Adrenal gland (tissue), 12 donors: ENCODE data around the gene SPON2. TPM values are rescaled to one million over a fixed set of nuclear protein-coding genes. Genes with fewer than 3 reads are reported as not detected.

Experiments
- DNase-seq, 7 donors: peaks; one replicate each; pipeline ENCODE4 v3.0.0-alpha.2; 2019 to 2020
- H3K27ac ChIP-seq, 5 donors: fragments of 200-600 bp; sonication (generic) in 4 of 5; 1 replicate in 3 of 5; 2 replicates in 2 of 5; pipeline versions ENCODE4 v1.5.1 to v1.8.0; 2016 to 2020; ENCODE audit warnings: mild to moderate bottlenecking in 1 of 5
- H3K27me3 ChIP-seq: fragments of 200-600 bp; 2 replicates; pipeline ENCODE4 v1.8.0; 2021
- H3K36me3 ChIP-seq, 2 donors: fragments of 200-600 bp; replicated peaks in 1 of 2; 1 replicate in 1 of 2; 2 replicates in 1 of 2; pipeline versions ENCODE4 v1.5.1 to v1.8.0; 2018 to 2022
- H3K4me1 ChIP-seq, 2 donors: fragments of 200-600 bp; replicated peaks in 1 of 2; 1 replicate in 1 of 2; 2 replicates in 1 of 2; pipeline versions ENCODE4 v1.5.1 to v1.8.0; 2018 to 2021
- H3K4me3 ChIP-seq, 4 donors: fragments of 200-600 bp; sonication (generic) in 3 of 4; one replicate each; pipeline ENCODE4 v1.5.1; 2016 to 2018
- H3K9me3 ChIP-seq, 3 donors: fragments of 200-600 bp; sonication (generic) in 1 of 3; replicated peaks in 1 of 3; 1 replicate in 2 of 3; 2 replicates in 1 of 3; pipeline versions ENCODE4 v1.5.1 to v1.8.0; 2016 to 2021
- POLR2A ChIP-seq, 2 donors: fragments of 450-650 bp; IDR thresholded peaks; one replicate each; pipeline ENCODE4 v1.6.1; 2017; ENCODE audit warnings: antibody characterized with exemption in 2 of 2, mild to moderate bottlenecking in 2 of 2, moderate library complexity in 1 of 2
- WGBS, 4 donors: extraction: QIAGEN DNeasy Blood & Tissue Kit in 2 of 4; methylation state at CpG; one replicate each; pipeline versions ENCODE4 v1.1.5 to v1.1.7; 2013 to 2017; 5-methylcytosine and 5-hydroxymethylcytosine counted together
- intact Hi-C, 2 donors: fragments of 100-400 bp; cut with DNase I; formaldehyde crosslinking; loops; one replicate each; pipeline versions ENCODE4 v1.14.1 to v1.15.0; 2022 to 2023
- polyA plus RNA-seq, 3 donors: library from polyadenylated mRNA; stranded (reverse); fragments of 200-250 nt in 2 of 3; fragments of 350-450 nt in 1 of 3; fragmentation: Illumina TruSeq in 1 of 3; extraction: RNeasy Lipid Tissue Mini Kit (QIAGEN cat#74804) in 1 of 3; gene quantifications; one replicate each; pipeline ENCODE4 v1.2.3, GENCODE V29; 2013 to 2014
- total RNA-seq, 9 donors: library from RNA; depleted of rRNA in 4 of 9; stranded (reverse); fragments of >200 nt in 4 of 9; fragments of 120-200 nt in 1 of 9; fragmentation: NEBNext Ultra II Directional in 1 of 9; extraction: Animal tissue kit (Norgen Biotek cat#: 25700) in 1 of 9; gene quantifications; one replicate each; pipeline versions ENCODE4 v1.1.0 to v1.2.4, GENCODE V29; 2013 to 2023
- TF ChIP-seq, protein P1 (sequence below), 6 experiments: fragments of 450-650 bp in 4 of 6; fragments of 200-600 bp in 2 of 6; sonication (generic) in 1 of 6; IDR thresholded peaks; 1 replicate in 5 of 6; 2 replicates in 1 of 6; pipeline versions ENCODE4 v1.5.1 to v1.8.0; 2016 to 2021; ENCODE audit warnings: antibody characterized with exemption in 6 of 6, mild to moderate bottlenecking in 2 of 6, moderate library complexity in 1 of 6
- donor health status: healthy with polysubstance abuse.
- donor health status: Bipolar disorder and iron deficiency.
- donor health status: DM: yes; HTN: yes; CAD: no.
- donor health status: DM: no; HTN: no; CAD: no.
- donor health status: DM: no; HTN: no; CAD: no.
- donor health status: DM: yes; HTN: yes; CAD: no.

The SPON2 gene
- total and polyA plus RNA-seq, 12 donors: 4.1 to 206 (median 73.3) TPM

DNA sequence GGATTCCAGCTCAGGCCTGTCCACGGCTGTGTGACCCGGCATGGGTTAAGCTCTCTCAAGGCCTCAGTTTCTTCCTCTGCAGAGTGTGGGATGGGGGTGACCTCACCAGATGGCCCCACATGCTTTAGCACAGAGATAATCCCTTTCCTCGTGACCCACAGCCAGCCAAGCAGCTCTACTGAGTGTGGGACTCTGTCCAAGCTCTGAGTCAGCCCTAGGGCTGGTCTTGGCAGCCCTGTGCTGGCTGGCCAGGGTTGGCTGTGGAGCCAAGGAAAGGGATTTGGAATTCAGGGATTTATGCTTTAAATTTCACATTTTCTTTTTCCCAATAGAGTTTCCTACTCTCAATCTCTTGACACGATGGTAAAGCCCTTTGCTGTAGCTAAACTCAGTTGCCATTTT, 19.7 kb upstream of the SPON2 start:
- Histone ChIP-seq H3K4me1 (peaks cover 26 to 29% of the 10 kb centered on the region in 2 donors), H3K9me3 (no peaks in the 10 kb centered on the region), H3K4me3 (no peak overlapping the region), H3K27ac (peak overlapping the region in 4 of 5 donors; percentile 55 to 90 (median 78)), H3K27me3 (no peaks in the 10 kb centered on the region), H3K36me3 (no peaks in the 10 kb centered on the region)
- intact Hi-C loops: no loop called here
- 15 to 32% (median 22%) methylated on average over 4 of the region's 4 CpGs for WGBS, 4 donors
- peak; percentile 91 to 97 (median 96) for DNase-seq
- TF ChIP-seq, protein P1, sequence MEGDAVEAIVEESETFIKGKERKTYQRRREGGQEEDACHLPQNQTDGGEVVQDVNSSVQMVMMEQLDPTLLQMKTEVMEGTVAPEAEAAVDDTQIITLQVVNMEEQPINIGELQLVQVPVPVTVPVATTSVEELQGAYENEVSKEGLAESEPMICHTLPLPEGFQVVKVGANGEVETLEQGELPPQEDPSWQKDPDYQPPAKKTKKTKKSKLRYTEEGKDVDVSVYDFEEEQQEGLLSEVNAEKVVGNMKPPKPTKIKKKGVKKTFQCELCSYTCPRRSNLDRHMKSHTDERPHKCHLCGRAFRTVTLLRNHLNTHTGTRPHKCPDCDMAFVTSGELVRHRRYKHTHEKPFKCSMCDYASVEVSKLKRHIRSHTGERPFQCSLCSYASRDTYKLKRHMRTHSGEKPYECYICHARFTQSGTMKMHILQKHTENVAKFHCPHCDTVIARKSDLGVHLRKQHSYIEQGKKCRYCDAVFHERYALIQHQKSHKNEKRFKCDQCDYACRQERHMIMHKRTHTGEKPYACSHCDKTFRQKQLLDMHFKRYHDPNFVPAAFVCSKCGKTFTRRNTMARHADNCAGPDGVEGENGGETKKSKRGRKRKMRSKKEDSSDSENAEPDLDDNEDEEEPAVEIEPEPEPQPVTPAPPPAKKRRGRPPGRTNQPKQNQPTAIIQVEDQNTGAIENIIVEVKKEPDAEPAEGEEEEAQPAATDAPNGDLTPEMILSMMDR (IDR thresholded peaks at IDR 0.05): no peak
- no peak for TF ChIP-seq POLR2A (IDR thresholded peaks at IDR 0.05)

DNA sequence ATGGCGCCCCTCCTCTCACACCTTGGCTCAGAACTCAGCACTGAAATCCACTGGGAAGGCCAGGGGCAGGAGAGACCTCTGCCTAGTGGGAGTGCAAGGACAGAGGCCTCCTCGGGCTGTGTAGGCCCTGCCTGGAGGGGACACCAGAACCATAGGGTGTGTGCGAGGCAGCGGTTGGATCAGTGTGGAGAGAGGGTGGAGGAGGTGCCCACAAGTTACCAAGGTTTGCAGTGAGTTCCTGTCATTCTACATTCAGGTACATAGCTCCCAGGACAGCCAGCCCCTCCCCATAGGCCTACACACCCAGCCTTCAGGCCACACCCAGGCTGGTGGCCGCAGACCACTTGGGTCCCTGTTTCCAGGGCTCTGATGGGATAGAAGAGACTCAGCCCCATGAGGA, 19.2 kb upstream of the SPON2 start:
- TF ChIP-seq, protein P1 (IDR thresholded peaks at IDR 0.05): no peak
- no peak for TF ChIP-seq POLR2A (IDR thresholded peaks at IDR 0.05)
- WGBS, 4 donors: 64 to 74% (median 66%) methylated on average over 4 to 5 of the region's 5 CpGs; no CpG with 5 or more reads in 1 of the 4 donors
- peak overlapping the region in 4 of 5 donors; percentile 6 to 90 (median 76) for H3K27ac ChIP-seq
- H3K36me3 ChIP-seq: no peaks in the 10 kb centered on the region
- peak in 3 of 7 donors; percentile 17 to 26 (median 20) for DNase-seq
- intact Hi-C loops: no loop called here
- no peaks in the 10 kb centered on the region for H3K9me3 ChIP-seq
- H3K4me1 ChIP-seq: peaks cover 26 to 29% of the 10 kb centered on the region in 2 donors
- no peak overlapping the region for H3K4me3 ChIP-seq
- H3K27me3 ChIP-seq: no peaks in the 10 kb centered on the region

DNA sequence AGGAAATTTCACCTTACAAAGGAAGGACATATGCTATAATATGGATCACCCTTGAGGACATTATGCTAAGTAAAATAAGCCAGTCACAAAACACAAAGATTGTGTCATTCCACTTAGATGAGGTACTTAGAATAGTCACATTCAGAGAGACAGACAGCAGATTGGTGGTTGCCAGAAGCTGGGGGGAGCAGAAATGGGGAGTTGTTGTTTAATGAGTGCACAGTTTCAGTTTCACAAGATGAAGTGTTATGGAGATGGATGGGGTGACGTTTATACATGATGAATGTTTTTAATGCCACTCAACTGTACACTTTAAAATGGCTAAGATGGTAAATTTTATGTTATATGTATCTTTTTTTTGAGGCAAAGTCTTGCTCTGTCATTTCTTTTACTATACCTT, 14.8 kb upstream of the SPON2 start:
- Histone ChIP-seq H3K36me3 (no peaks in the 10 kb centered on the region), H3K27ac (no peak overlapping the region), H3K4me1 (peaks cover 5 to 7% of the 10 kb centered on the region in 2 donors), H3K27me3 (no peaks in the 10 kb centered on the region), H3K9me3 (peaks cover 0 to 3% (median 0%) of the 10 kb centered on the region in 3 donors), H3K4me3 (no peak overlapping the region)
- DNase-seq: peak in 1 of 7 donors; percentile 49
- WGBS, 4 donors: 42 to 64% (median 48%) methylated on average over 1 of the region's 1 CpG
- intact Hi-C loops: no loop called here
- TF ChIP-seq POLR2A (IDR thresholded peaks at IDR 0.05): no peak
- TF ChIP-seq, protein P1 (IDR thresholded peaks at IDR 0.05): no peak

DNA sequence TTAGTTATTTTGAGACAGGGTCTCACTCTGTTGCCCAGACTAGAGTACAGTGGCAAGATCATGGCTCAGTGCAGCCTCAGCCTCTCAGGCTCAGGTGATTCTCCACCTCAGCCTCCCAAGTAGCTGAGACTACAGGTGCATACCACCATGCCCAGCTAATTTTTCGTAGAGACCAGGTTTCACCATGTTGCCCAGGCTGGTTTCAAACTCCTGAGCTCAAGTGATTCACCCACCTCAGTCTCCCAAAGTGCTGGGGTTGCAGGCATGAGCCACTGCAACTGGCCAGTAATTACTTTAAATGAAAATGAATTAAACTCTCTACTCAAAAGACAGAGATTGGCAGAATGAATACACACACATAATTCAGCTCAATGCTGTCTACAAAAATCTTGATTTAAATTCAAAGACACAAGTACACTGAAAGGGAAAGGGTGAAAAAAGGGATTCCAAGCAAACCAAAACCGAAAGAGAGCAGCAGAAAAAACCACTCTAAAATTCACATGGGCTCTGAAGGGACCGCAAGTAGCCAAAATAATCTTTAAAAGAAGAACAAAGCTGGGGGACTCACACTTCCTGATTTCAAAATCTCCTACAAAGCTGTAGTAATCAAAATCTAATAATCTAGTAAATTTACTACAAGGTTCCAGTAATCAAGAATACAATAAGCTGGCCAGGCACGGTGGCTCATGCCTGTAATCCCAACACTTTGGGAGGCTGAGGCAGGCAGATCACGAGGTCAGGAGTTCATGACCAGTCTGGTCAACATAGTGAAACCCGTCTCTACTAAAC, 11.8 kb upstream of the SPON2 start:
- peak overlapping the region in 2 of 5 donors; percentile 24 to 56 for H3K27ac ChIP-seq
- peaks cover 3% of the 10 kb centered on the region for H3K27me3 ChIP-seq
- H3K36me3 ChIP-seq: no peaks in the 10 kb centered on the region
- no peak for DNase-seq
- H3K9me3 ChIP-seq: peaks cover 0 to 5% (median 5%) of the 10 kb centered on the region in 3 donors
- intact Hi-C loops: no loop called here
- 47 to 55% (median 50%) methylated on average over 6 of the region's 6 CpGs for WGBS, 4 donors
- TF ChIP-seq, protein P1 (IDR thresholded peaks at IDR 0.05): no peak
- TF ChIP-seq POLR2A (IDR thresholded peaks at IDR 0.05): no peak
- no peak overlapping the region for H3K4me3 ChIP-seq
- H3K4me1 ChIP-seq: no peaks in the 10 kb centered on the region
